Activated effector memory CD4-positive, alpha-beta T cell treated with Interleukin-2 at 50 U/mL for 16 hours (primary cell): ENCODE measurements around the gene FAM50A.
A peak's percentile ranks its signal among the peaks of the same experiment; 100 is the strongest.
"Not testable (repeated sequence)": the region's sequence is repeated elsewhere in the genome, so short reads cannot be mapped to it uniquely, and the experiment has no call there.

ENCODE experiments used
- DNase-seq: peaks from one replicate; pipeline ENCODE4 v3.0.0-alpha.2; 2020

Gene FAM50A

GRCh38 chrX:154443992-154444754 lies at the start of gene FAM50A:
FAM50A (plus strand) TSS chrX:154444141; CDS start chrX:154444236, 95 bp downstream.
- DNase-seq: peak; percentile 56

GRCh38 chrX:154396363-154396762 lies 47.6 kb upstream of the FAM50A start:
- DNase-seq: not testable (repeated sequence)

- no peak for DNase-seq
These were observed 46.7 kb upstream of the FAM50A start for GRCh38 chrX:154396973-154397887.

GRCh38 chrX:154397888-154398667 lies 45.9 kb upstream of the FAM50A start, which contains the start of gene RPL10:
RPL10 (plus strand) TSS chrX:154398377; CDS start chrX:154398520, 143 bp downstream.
- DNase-seq: peak; percentile 85

- peak; percentile 77 for DNase-seq
These were observed 45.0 kb upstream of the FAM50A start for GRCh38 chrX:154398668-154399526.

GRCh38 chrX:154399527-154400368 lies 44.2 kb upstream of the FAM50A start:
- no peak for DNase-seq

GRCh38 chrX:154400369-154400817 lies 43.5 kb upstream of the FAM50A start:
- DNase-seq: not testable (repeated sequence)

GRCh38 chrX:154401045-154401799 lies 42.7 kb upstream of the FAM50A start:
- no peak for DNase-seq

- no peak for DNase-seq
These were observed 41.9 kb upstream of the FAM50A start for GRCh38 chrX:154401918-154402621.

- DNase-seq: no peak
These were observed 41.3 kb upstream of the FAM50A start for GRCh38 chrX:154402622-154403127.

- no peak for DNase-seq
These were observed 40.7 kb upstream of the FAM50A start for GRCh38 chrX:154403192-154403591.

- no peak for DNase-seq
These were observed 40.1 kb upstream of the FAM50A start for GRCh38 chrX:154403858-154404257.

GRCh38 chrX:154404625-154405192 lies 39.2 kb upstream of the FAM50A start:
- no peak for DNase-seq

GRCh38 chrX:154408659-154409221 lies 35.2 kb upstream of the FAM50A start:
- DNase-seq: no peak

- DNase-seq: no peak
These were observed 34.6 kb upstream of the FAM50A start, which contains the start of gene DNASE1L1 for GRCh38 chrX:154409222-154409871. DNASE1L1 (minus strand) TSS chrX:154409254; CDS start chrX:154405568, 3,686 bp downstream.

- DNase-seq: peak; percentile 32
These were observed 32.0 kb upstream of the FAM50A start for GRCh38 chrX:154411981-154412340.

GRCh38 chrX:154412468-154412867 lies 31.5 kb upstream of the FAM50A start:
- no peak for DNase-seq

- no peak for DNase-seq
These were observed 30.8 kb upstream of the FAM50A start for GRCh38 chrX:154413142-154413541.
